IPS-15b (cell line): ENCODE measurements around the gene APRT.

ENCODE experiments used
- H3K27me3 ChIP-seq: one replicate; pipeline ENCODE4 v1.6.1; 2013; ENCODE audit warnings: low read length; ENCODE audit not compliant: control insufficient read depth, insufficient read depth
- H3K36me3 ChIP-seq: one replicate; pipeline ENCODE4 v1.6.1; 2013; ENCODE audit warnings: low read length; ENCODE audit not compliant: control insufficient read depth, insufficient read depth
- H3K4me1 ChIP-seq: one replicate; pipeline ENCODE4 v1.6.1; 2013; ENCODE audit warnings: mild to moderate bottlenecking, low read length; ENCODE audit not compliant: control insufficient read depth, insufficient read depth
- H3K4me3 ChIP-seq: one replicate; pipeline ENCODE4 v1.5.1; 2013; ENCODE audit warnings: low read depth, low read length
- H3K9ac ChIP-seq: one replicate; pipeline ENCODE4 v1.6.1; 2013; ENCODE audit warnings: low read depth, mild to moderate bottlenecking, low read length
- H3K9me3 ChIP-seq: one replicate; pipeline ENCODE4 v1.6.1; 2013; ENCODE audit warnings: mild to moderate bottlenecking, low read length; ENCODE audit not compliant: control insufficient read depth, insufficient read depth

Gene APRT

DNA sequence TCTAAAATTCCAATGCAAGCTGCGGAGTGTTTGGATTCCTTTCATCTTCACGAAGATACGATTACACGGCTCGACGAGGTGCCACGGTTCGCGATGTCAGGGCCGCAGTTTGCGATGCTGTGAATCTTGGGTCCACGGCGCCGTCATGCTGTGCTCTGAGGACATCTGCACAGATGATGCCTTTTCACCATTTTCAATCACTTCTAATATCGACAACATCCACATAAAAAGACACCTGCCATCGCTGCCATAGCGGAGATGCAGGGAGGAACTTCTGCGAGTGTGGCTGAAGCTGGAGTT is 6.8 kb upstream of the APRT start:
- H3K9me3 ChIP-seq: no peaks in the 10 kb centered on the region
- no peaks in the 10 kb centered on the region for H3K27me3 ChIP-seq
- H3K36me3 ChIP-seq: peaks cover 8% of the 10 kb centered on the region
- no peak overlapping the region for H3K9ac ChIP-seq
- no peaks in the 10 kb centered on the region for H3K4me1 ChIP-seq
- H3K4me3 ChIP-seq: no peak overlapping the region

DNA sequence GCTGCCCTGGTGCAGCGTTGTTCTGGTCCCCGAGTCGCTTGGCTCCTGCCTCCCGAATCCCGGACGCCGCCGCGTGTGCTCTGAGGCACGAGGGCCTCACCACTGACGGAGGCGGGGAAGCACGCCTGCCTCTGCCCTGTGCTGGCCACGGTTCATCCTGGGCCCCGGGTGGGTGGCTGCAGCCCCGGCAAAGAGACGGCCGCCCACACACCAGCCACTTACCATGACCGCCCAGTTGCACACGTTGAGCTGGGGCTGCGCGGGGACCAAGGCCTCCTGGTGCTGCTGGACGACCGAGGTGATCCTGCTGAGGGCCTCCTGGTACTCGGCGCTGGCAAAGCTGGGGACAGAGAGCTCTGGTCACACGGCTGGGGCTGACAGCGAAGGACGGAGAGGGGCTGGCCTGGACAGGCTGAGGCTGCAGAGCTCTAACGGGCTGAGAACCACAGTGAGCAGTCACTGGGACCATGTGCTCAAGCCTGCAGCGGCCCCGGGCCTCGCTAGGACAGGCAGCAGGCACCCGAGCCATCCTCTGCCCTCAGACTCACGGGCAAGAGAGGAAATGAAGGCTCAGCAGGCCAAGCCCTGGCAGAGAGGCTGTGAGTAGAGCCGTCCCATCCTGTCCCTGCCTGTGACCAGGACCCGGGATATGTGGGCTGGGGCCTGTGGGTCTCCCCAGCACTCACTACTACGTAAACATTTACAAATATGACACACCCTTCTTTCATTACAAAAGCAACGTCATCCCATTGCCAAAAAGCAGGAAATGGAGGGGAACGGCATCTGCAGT is 6.3 kb upstream of the APRT start:
- no peaks in the 10 kb centered on the region for H3K4me1 ChIP-seq
- no peak overlapping the region for H3K4me3 ChIP-seq
- H3K36me3 ChIP-seq: peaks cover 8% of the 10 kb centered on the region
- H3K9me3 ChIP-seq: no peaks in the 10 kb centered on the region
- H3K9ac ChIP-seq: no peak overlapping the region
- H3K27me3 ChIP-seq: no peaks in the 10 kb centered on the region

DNA sequence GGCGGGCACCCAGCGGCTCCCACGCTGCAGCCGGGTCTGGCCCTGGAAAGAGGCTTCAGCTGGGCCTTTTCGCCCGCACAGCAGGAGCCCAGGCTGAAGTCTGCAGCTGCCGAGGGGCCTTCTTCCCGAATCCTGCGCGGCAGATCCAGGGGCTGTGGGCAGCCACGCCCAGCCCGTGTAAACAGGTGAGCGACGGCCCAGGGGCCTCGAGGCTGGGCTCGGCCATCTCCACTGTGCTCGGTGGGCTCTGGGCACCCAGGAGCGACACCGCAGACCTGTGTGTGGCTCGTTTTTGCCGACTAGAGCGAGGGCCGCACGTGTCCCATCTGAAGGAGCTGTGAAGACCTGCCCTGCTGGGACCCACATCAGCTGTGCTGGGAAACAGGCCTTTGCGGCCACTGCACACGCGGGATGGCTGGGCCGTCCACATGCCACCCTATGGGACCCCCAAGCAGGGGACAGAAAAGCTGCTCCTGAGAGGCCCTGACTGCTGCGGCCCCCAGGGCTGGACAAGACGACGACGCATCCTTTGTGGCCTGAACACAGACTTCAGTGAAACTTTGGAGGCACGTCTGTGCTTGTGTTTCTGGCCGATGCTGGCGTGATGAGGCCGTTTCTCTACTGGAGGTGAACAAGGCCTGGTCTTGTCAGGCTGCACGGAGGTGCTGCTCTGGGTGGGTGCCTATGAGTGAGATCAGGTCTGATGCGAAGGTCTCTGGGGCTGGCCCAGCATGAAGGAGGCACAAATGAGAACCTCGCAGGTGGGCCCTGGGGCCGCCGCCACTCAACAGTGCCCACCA is 5.2 kb upstream of the APRT start:
- no peak overlapping the region for H3K9ac ChIP-seq
- peaks cover 4% of the 10 kb centered on the region for H3K36me3 ChIP-seq
- H3K4me3 ChIP-seq: no peak overlapping the region
- no peaks in the 10 kb centered on the region for H3K27me3 ChIP-seq
- no peaks in the 10 kb centered on the region for H3K9me3 ChIP-seq
- no peaks in the 10 kb centered on the region for H3K4me1 ChIP-seq

DNA sequence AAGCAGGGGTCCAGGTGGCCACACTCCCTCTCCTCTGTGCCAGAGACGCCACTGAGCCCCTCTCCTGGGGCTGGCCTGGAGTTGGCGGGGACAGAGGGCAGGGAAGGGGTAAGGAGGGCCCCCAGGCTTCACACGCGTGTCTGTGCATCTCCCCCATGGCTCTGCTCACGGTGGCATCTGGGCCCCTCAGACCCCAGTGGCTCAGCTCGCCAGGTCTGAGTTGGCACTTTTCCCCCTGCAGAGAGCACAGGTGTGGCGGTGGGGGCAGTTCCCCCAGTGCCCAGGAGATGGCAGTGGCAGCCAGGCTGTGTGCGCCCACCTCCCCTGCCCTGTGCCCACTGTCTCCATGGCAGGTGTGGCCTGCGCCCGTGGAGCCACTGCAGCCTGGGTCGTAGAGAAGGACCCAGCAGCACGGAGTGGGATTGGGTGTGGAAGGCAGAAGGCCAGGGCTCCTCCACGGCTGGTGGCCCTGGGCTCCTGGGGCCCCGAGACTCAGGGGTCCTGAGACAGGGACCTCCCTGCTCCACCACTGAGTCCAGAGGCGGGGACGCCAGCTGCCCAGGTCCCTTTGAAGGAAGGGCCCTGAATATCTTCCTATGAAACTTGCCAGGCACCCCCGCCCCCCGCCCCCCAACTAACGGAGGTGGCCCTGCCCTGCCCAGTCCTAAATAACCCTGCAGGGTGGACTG is 4.3 kb upstream of the APRT start:
- no peaks in the 10 kb centered on the region for H3K4me1 ChIP-seq
- no peaks in the 10 kb centered on the region for H3K9me3 ChIP-seq
- H3K4me3 ChIP-seq: no peak overlapping the region
- no peak overlapping the region for H3K9ac ChIP-seq
- H3K27me3 ChIP-seq: no peaks in the 10 kb centered on the region
- H3K36me3 ChIP-seq: peaks cover under 1% of the 10 kb centered on the region

DNA sequence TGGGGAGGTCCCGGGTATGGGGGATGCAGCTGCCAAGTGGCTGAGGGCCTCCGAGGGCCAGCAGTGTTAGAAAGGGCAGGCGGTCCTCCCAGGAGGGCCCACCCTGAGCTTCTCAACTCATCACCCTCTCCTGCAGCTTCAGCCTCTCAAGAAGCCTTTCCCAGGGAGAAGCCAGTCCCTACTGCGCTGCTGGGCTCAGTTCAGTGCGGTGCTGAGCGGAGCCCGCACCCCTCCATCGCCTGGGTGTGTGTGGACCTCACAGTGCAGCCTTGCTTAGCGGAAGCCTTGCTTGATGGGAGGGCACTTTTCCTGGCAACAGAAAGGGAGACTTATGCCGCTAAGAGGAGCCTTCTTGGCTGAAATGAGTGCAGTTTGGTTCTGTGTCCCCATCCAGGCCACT is 3.5 kb upstream of the APRT start:
- Histone ChIP-seq H3K4me3 (no peak overlapping the region), H3K4me1 (peaks cover 5% of the 10 kb centered on the region), H3K9me3 (no peaks in the 10 kb centered on the region), H3K36me3 (peaks cover under 1% of the 10 kb centered on the region), H3K9ac (no peak overlapping the region), H3K27me3 (no peaks in the 10 kb centered on the region)

DNA sequence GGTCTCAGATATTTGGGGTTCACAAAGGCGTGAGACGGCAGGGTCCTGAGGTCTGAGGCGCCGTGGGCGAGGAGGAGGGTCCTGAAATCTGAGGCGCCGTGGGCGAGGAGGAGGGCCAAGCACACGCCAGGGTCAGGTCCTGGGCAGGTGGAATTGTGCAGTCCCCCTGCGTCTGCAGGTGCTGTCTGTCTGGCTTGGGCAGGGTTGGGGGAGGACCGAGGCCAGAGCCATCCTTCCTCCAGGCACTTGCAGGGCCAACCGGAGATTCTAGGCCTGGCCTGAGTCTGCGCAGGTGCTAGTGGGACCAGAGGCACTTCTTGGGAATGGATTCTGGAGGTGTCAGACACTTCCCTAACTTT is 2.4 kb upstream of the APRT start:
- Histone ChIP-seq H3K4me3 (no peak overlapping the region), H3K36me3 (peaks cover 11% of the 10 kb centered on the region), H3K9ac (no peak overlapping the region), H3K9me3 (no peaks in the 10 kb centered on the region), H3K27me3 (no peaks in the 10 kb centered on the region), H3K4me1 (peaks cover 5% of the 10 kb centered on the region)

DNA sequence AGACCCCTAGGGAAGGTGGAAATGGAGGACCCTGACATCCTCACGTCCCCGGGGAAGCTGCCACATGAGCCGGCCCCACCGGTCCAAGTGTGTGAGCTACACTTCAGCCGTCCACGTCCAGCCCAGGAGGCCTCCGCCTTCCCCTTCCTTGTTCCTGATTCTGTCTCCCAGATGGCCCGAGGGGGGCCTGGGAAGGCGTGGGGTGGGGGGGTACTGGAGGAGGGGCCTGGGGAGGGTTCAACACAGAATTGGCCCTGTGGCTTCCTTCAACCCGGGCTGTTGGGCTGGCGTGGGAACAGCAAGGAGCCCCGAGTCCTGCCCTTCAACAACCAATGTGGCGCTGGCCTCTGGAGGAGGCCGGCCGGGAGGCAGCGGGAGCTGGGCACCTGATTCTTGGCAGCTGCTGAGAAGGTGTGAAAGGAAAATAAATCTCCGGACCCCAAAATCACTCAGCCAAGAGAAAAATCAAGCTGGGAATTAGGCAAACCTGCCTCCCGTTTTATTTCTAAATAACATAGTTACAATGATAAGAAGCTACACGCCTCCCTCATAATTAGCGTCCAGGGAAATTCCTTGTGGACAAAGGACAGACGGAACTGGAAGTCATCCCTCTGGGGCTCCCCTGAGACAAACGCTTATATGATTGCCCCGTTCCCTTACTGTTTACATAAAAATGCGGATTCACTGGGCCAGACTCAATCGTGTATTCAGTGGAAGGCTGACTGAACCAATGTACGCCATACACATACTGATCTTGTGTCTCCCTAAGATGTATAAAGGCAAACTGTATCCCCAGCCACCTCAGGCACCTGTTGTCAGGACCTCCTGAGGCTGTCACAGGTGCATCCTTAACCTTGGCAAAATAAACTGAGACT is 1.8 kb upstream of the APRT start:
- no peaks in the 10 kb centered on the region for H3K9me3 ChIP-seq
- no peaks in the 10 kb centered on the region for H3K27me3 ChIP-seq
- no peak overlapping the region for H3K4me3 ChIP-seq
- H3K4me1 ChIP-seq: peaks cover 5% of the 10 kb centered on the region
- no peak overlapping the region for H3K9ac ChIP-seq
- peaks cover 16% of the 10 kb centered on the region for H3K36me3 ChIP-seq

DNA sequence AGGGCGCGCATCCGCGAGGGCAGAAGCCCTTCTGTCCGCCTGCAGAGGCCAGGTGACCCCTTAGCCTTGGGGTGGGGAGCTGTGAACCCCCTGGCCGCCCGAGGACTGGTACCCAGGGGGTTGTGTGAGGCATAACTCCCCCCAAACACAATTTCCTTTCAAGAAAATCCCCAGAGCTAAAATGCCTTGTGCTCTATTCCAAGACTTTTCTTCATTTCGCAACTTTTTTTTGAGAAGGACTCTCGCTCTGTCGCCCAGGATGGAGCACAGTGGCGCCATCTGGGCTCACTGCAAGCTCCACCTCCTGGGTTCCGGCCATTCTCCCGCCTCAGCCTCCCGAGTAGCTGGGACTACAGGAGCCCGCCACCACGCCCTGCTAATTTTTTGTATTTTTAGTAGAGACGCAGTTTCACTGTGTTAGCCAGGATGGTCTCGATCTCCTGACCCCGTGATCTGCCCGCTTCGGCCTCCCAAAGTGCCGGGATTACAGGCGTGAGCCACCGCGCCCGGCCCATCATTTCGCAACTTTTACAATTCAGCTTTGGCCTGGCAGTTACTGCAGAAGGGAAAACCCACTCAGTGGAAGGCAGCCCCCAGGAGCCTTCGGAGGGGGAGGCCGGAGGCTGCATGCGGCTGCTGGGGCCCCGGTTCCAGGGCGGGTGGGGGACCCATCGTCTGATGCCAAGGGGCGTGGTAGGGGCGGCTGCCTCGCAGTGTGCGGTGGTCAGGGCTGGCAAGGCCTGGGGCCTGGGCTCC is 963 bp upstream of the APRT start:
- Histone ChIP-seq H3K9ac (no peak overlapping the region), H3K36me3 (peaks cover 24% of the 10 kb centered on the region), H3K9me3 (no peaks in the 10 kb centered on the region), H3K4me1 (peaks cover 5% of the 10 kb centered on the region), H3K4me3 (peak overlapping the region; percentile 87), H3K27me3 (no peaks in the 10 kb centered on the region)

DNA sequence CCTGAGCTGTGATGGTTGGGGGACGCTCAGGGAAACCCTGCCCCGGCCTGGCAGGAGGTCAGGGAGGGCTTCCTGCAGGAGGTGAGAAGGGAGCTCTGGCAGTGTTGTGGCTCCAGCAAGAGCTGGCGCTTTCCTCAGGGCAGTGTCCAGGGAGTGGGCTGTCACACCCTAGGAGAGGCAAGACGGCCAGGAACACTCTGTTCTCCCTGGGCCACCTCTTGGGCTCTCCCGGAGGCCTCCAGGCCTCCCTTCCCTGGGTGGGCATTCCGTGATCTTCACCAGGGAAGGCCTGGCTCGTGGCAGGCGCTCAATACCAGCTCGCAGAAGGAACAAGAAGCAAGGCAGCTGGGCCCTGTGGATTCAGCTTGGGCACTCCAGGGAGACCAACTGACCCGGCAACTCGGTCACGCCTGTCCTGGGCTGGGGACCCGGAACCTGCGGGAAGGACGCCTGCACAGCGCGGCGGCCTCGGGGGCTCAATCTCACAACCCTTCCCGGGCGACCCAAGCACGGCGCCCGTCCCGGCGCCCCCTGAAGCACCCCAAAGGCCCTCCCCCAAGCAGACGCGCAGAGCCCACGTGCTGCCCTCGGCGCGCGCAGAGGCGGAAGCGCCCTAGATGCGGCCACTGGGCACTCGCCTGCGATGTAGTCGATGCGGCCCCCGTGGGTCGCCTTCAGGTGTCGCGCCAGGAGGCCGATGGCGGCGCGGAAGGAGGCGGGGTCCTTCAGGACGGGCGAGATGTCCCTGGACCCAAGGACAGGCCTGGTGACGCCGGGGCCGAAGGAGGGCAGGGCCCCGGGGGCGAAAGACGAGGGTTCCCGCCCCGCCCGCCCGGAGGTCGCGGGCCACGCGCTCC is 588 bp downstream of the APRT start:
- no peaks in the 10 kb centered on the region for H3K9me3 ChIP-seq
- peak overlapping the region; percentile 87 for H3K4me3 ChIP-seq
- peaks cover 40% of the 10 kb centered on the region for H3K36me3 ChIP-seq
- H3K4me1 ChIP-seq: peaks cover 5% of the 10 kb centered on the region
- peak overlapping the region; percentile 88 for H3K9ac ChIP-seq
- H3K27me3 ChIP-seq: no peaks in the 10 kb centered on the region

DNA sequence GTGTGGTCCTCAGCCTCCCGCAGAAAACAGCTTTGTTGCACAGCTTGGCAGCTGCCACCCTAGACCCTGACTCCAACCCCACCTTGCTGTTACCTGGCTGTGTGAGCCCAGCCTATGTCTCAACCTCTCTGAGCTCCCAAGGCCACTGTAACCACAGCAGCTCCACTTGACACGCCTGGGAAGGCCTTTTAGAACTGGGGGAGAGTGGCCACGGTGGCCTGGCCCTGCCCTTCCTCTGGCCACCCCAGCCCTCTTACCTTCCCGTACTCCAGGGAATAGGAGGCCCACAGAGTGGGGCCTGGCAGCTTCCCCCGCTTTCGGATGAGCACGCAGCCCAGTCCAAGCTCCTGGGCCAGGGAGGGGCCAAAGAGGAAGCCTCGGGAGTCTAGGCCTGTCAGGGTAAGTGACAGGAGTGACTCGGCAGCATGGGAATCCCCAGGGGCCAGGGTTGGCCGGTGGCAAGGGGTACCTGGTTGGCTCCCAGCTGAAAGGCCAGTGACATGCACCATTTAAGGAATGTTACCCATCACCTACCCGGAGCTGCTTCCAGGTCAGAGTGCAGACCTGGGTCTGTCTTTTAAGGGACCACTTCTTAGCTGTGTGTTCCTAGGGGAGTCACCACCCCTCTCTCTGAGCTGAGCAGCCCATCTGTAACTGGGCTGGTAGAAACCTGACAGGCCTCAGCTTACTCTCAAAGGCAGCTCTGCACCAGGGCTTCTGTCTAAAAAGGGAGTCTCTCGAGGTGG is 1.4 kb downstream of the APRT start:
- Histone ChIP-seq H3K4me1 (peaks cover 5% of the 10 kb centered on the region), H3K9ac (peak overlapping the region; percentile 88), H3K36me3 (peaks cover 48% of the 10 kb centered on the region), H3K9me3 (no peaks in the 10 kb centered on the region), H3K27me3 (no peaks in the 10 kb centered on the region), H3K4me3 (peak overlapping the region; percentile 87)
